ENCODE measurements around the gene THSD7B. TPM values are rescaled to one million over a fixed set of nuclear protein-coding genes. Genes with fewer than 3 reads are reported as not detected.

The THSD7B gene
- total and polyA plus RNA-seq, 2 of the 13 experiments (the other 11 are each of a cell fraction or from before 2014, with no cell fraction given), result 0.02 TPM; not detected in 1

DNA sequence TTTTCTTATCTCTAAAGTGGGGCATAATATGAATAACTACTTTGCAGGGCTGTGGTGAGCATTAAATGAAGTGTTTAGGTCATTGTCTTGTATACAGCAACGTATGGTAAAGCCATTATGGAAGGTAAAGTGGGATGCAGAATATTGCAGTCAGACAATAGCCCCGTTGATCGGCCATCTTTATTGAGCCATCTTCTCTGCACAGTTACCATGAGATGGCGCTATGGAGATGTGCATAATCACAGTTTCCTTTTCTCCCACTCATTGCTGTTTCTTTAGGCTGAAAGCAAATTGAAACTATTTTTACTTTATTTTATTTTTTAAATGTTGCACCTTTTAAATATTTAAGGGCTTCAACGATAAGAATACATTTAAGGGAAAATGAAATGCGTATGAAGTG lies 108.9 kb downstream of the THSD7B start:
- TF ChIP-seq, protein P1, sequence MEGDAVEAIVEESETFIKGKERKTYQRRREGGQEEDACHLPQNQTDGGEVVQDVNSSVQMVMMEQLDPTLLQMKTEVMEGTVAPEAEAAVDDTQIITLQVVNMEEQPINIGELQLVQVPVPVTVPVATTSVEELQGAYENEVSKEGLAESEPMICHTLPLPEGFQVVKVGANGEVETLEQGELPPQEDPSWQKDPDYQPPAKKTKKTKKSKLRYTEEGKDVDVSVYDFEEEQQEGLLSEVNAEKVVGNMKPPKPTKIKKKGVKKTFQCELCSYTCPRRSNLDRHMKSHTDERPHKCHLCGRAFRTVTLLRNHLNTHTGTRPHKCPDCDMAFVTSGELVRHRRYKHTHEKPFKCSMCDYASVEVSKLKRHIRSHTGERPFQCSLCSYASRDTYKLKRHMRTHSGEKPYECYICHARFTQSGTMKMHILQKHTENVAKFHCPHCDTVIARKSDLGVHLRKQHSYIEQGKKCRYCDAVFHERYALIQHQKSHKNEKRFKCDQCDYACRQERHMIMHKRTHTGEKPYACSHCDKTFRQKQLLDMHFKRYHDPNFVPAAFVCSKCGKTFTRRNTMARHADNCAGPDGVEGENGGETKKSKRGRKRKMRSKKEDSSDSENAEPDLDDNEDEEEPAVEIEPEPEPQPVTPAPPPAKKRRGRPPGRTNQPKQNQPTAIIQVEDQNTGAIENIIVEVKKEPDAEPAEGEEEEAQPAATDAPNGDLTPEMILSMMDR (CRISPR knock-in tag; IDR thresholded peaks at IDR 0.05), result peak; percentile 51
- TF ChIP-seq STAG1 (CRISPR knock-in tag; IDR thresholded peaks at IDR 0.05), result peak; percentile 26
- peak; percentile 47 for TF ChIP-seq YY1 (IDR thresholded peaks at IDR 0.05; ENCODE audit: insufficient read depth, insufficient replicate concordance, low read depth, low read length)
- TF ChIP-seq, protein P2, sequence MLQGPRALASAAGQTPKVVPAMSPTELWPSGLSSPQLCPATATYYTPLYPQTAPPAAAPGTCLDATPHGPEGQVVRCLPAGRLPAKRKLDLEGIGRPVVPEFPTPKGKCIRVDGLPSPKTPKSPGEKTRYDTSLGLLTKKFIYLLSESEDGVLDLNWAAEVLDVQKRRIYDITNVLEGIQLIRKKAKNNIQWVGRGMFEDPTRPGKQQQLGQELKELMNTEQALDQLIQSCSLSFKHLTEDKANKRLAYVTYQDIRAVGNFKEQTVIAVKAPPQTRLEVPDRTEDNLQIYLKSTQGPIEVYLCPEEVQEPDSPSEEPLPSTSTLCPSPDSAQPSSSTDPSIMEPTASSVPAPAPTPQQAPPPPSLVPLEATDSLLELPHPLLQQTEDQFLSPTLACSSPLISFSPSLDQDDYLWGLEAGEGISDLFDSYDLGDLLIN (CRISPR knock-in tag; IDR thresholded peaks at IDR 0.05; ENCODE audit: borderline replicate concordance), result no peak
- Histone ChIP-seq H3K36me3 (replicated peaks in 1 of 2; ENCODE audit: control insufficient read depth in 1 of 2, insufficient read depth in 2 of 2, low read length in 2 of 2) (no peaks in the 10 kb centered on the region), H4K20me1 (ENCODE audit: insufficient read depth, low read length) (no peaks in the 10 kb centered on the region), H3K4me2 (ENCODE audit: low read depth, low read length) (no peak overlapping the region), H3K79me2 (ENCODE audit: insufficient read depth, low read length) (no peaks in the 10 kb centered on the region), H3K9ac (ENCODE audit: insufficient read depth, low read depth, low read length) (no peak overlapping the region), H2AFZ (ENCODE audit: low read length) (peak overlapping the region; percentile 32), H3K9me3 (ENCODE audit: low read length) (no peaks in the 10 kb centered on the region), H3K4me1 (ENCODE audit: insufficient read depth, low read length) (no peaks in the 10 kb centered on the region), H3K4me3 (replicated peaks in 1 of 3; ENCODE audit: insufficient read depth in 1 of 3, low read depth in 2 of 3, low read length in 3 of 3) (no peak overlapping the region), H3K27ac (ENCODE audit: extremely low read length, insufficient read depth, low read length) (no peak overlapping the region), H3K27me3 (ENCODE audit: control insufficient read depth in 1 of 2, insufficient read depth in 2 of 2, low read length in 2 of 2) (no peaks in the 10 kb centered on the region)
- BruUV-seq (replicated peaks), result no TSS peak
- ATAC-seq (peak; percentile 64), FAIRE-seq (peak; percentile 23), DNase-seq (ENCODE audit: low spot score) (peak; percentile 11)
- 10% methylated on average over 6 of the region's 6 CpGs for WGBS (ENCODE audit: low lambda C conversion rate)
- CTCF ChIA-PET (ENCODE audit: low intra/inter-chr PET ratio, low total read pairs), result interaction anchor here (1.1 kb wide), 1 partner anchor 964 kb away, joined by 3 read pairs; no protein-coding TSS in a partner anchor
- in situ Hi-C loops (cut with HindIII; ENCODE audit: extremely low pct_ligation_motif_present, low pct_unique_long_range_greater_than_20kb), result no loop called here
- POLR2A ChIA-PET, result no interaction called here
- intact Hi-C loops (cut with micrococcal nuclease; ENCODE audit: unreplicated experiment), result no loop called here

DNA sequence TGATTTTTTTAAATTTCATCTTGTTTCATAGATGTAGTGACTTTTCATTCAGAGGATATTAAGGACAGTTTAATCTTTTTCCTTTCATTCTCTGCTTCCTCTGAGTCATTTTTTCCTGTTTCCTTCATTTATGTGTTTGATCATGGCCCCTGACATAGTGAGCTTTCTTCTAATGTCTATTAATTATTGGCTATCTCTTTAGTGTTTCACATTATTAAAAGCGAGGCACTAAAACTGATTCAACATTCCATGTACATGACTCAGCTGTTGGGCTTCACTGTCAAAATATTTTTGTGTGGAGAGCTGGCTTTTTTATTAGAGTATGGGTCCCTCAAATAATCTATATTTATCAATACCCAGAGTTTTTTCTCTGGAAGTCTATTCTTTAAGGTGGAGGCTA lies 125.8 kb downstream of the THSD7B start:
- ChIA-PET CTCF (ENCODE audit: low intra/inter-chr PET ratio, low total read pairs) (no interaction called here), POLR2A (no interaction called here)
- Histone ChIP-seq H2AFZ (ENCODE audit: low read length) (no peak overlapping the region), H3K9me3 (ENCODE audit: low read length) (no peaks in the 10 kb centered on the region), H3K4me2 (ENCODE audit: low read depth, low read length) (no peak overlapping the region), H3K4me3 (replicated peaks in 1 of 3; ENCODE audit: insufficient read depth in 1 of 3, low read depth in 2 of 3, low read length in 3 of 3) (no peak overlapping the region), H3K36me3 (replicated peaks in 1 of 2; ENCODE audit: control insufficient read depth in 1 of 2, insufficient read depth in 2 of 2, low read length in 2 of 2) (no peaks in the 10 kb centered on the region), H3K79me2 (ENCODE audit: insufficient read depth, low read length) (no peaks in the 10 kb centered on the region), H3K27ac (ENCODE audit: extremely low read length, insufficient read depth, low read length) (no peak overlapping the region), H3K4me1 (ENCODE audit: insufficient read depth, low read length) (no peaks in the 10 kb centered on the region), H3K27me3 (ENCODE audit: control insufficient read depth in 1 of 2, insufficient read depth in 2 of 2, low read length in 2 of 2) (no peaks in the 10 kb centered on the region), H3K9ac (ENCODE audit: insufficient read depth, low read depth, low read length) (no peak overlapping the region), H4K20me1 (ENCODE audit: insufficient read depth, low read length) (no peaks in the 10 kb centered on the region)
- in situ Hi-C loops (cut with HindIII; ENCODE audit: extremely low pct_ligation_motif_present, low pct_unique_long_range_greater_than_20kb), result no loop called here
- WGBS (ENCODE audit: low lambda C conversion rate), result 0% methylated on average over 1 of the region's 1 CpG
- BruUV-seq (replicated peaks), result no TSS peak
- no peak for ATAC-seq
- DNase-seq (ENCODE audit: low spot score), result no peak
- intact Hi-C loops (cut with micrococcal nuclease; ENCODE audit: unreplicated experiment), result no loop called here
- no peak for FAIRE-seq
- no peak for TF ChIP-seq CAMTA2 (CRISPR knock-in tag; IDR thresholded peaks at IDR 0.05; ENCODE audit: borderline replicate concordance)
- TF ChIP-seq NFIC (IDR thresholded peaks at IDR 0.05; ENCODE audit: low read length), result no peak
- TF ChIP-seq GATAD1 (CRISPR knock-in tag; IDR thresholded peaks at IDR 0.05), result no peak
- TF ChIP-seq, protein P3, sequence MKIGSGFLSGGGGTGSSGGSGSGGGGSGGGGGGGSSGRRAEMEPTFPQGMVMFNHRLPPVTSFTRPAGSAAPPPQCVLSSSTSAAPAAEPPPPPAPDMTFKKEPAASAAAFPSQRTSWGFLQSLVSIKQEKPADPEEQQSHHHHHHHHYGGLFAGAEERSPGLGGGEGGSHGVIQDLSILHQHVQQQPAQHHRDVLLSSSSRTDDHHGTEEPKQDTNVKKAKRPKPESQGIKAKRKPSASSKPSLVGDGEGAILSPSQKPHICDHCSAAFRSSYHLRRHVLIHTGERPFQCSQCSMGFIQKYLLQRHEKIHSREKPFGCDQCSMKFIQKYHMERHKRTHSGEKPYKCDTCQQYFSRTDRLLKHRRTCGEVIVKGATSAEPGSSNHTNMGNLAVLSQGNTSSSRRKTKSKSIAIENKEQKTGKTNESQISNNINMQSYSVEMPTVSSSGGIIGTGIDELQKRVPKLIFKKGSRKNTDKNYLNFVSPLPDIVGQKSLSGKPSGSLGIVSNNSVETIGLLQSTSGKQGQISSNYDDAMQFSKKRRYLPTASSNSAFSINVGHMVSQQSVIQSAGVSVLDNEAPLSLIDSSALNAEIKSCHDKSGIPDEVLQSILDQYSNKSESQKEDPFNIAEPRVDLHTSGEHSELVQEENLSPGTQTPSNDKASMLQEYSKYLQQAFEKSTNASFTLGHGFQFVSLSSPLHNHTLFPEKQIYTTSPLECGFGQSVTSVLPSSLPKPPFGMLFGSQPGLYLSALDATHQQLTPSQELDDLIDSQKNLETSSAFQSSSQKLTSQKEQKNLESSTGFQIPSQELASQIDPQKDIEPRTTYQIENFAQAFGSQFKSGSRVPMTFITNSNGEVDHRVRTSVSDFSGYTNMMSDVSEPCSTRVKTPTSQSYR (CRISPR knock-in tag; IDR thresholded peaks at IDR 0.05; ENCODE audit: borderline replicate concordance), result no peak
- TF ChIP-seq KAT8 (CRISPR knock-in tag; IDR thresholded peaks at IDR 0.05), result no peak
- no peak for TF ChIP-seq FOXC1 (CRISPR knock-in tag; IDR thresholded peaks at IDR 0.05; ENCODE audit: borderline replicate concordance)
- no peak for TF ChIP-seq HOXD1 (CRISPR knock-in tag; IDR thresholded peaks at IDR 0.05)
- no peak for TF ChIP-seq MZF1 (CRISPR knock-in tag; IDR thresholded peaks at IDR 0.05; ENCODE audit: borderline replicate concordance)
- no peak for TF ChIP-seq ZSCAN12 (CRISPR knock-in tag; IDR thresholded peaks at IDR 0.05)
- no peak for TF ChIP-seq TOE1 (CRISPR knock-in tag; IDR thresholded peaks at IDR 0.05)

All from HepG2 (cell line).